GM18909 (cell line): Measurements from ENCODE around the gene OR8G5.
"Not testable (repeated sequence)": the region's sequence is repeated elsewhere in the genome, so short reads cannot be mapped to it uniquely, and the experiment has no call there.

ENCODE experiments used
- ATAC-seq: cut with Tn5 transposase; IDR thresholded peaks from one replicate; pipeline ENCODE4 v1.9.1; 2021; ENCODE audit warnings: mild to moderate bottlenecking; ENCODE audit not compliant: unreplicated experiment, poor library complexity

Gene OR8G5

GRCh38 chr11:124256076-124256475 lies at the start of gene OR8G5:
Gene OR8G5, plus strand, starts transcription at chr11:124256376. Its CDS starts 8,556 bp downstream, at chr11:124264932.
- ATAC-seq, result no peak

GRCh38 chr11:124207102-124207792 lies 48.9 kb upstream of the OR8G5 start:
- no peak for ATAC-seq

- no peak for ATAC-seq
These were observed 46.3 kb upstream of the OR8G5 start for GRCh38 chr11:124209824-124210357.

- no peak for ATAC-seq
These were observed 45.8 kb upstream of the OR8G5 start for GRCh38 chr11:124210421-124210820.

GRCh38 chr11:124211321-124211720 lies 44.9 kb upstream of the OR8G5 start:
- no peak for ATAC-seq

GRCh38 chr11:124214027-124214426 lies 42.1 kb upstream of the OR8G5 start:
- no peak for ATAC-seq

GRCh38 chr11:124219126-124219525 lies 37.0 kb upstream of the OR8G5 start:
- ATAC-seq, result no peak

- ATAC-seq, result no peak
These were observed 33.8 kb upstream of the OR8G5 start for GRCh38 chr11:124222407-124222806.

GRCh38 chr11:124224618-124225423 lies 31.4 kb upstream of the OR8G5 start:
- ATAC-seq, result not testable (repeated sequence)

- no peak for ATAC-seq
These were observed 30.7 kb upstream of the OR8G5 start for GRCh38 chr11:124225471-124225870.

GRCh38 chr11:124233376-124233775 lies 22.8 kb upstream of the OR8G5 start:
- ATAC-seq, result no peak

GRCh38 chr11:124238512-124238911 lies 17.7 kb upstream of the OR8G5 start:
- no peak for ATAC-seq

GRCh38 chr11:124240621-124241397 lies 15.4 kb upstream of the OR8G5 start, which contains the start of gene OR8G1:
Gene OR8G1, plus strand, starts transcription at chr11:124241095. Its CDS starts 8,581 bp downstream, at chr11:124249676.
- no peak for ATAC-seq

- ATAC-seq, result not testable (repeated sequence)
These were observed 6.3 kb upstream of the OR8G5 start for GRCh38 chr11:124249869-124250268.

GRCh38 chr11:124265041-124265440 lies 8.9 kb downstream of the OR8G5 start:
- not testable (repeated sequence) for ATAC-seq

GRCh38 chr11:124270886-124271285 lies 14.7 kb downstream of the OR8G5 start:
- not testable (repeated sequence) for ATAC-seq

- ATAC-seq, result no peak
These were observed 17.8 kb downstream of the OR8G5 start for GRCh38 chr11:124274000-124274399.

GRCh38 chr11:124276081-124276480 lies 19.9 kb downstream of the OR8G5 start:
- ATAC-seq, result no peak

GRCh38 chr11:124277207-124277606 lies 21.0 kb downstream of the OR8G5 start:
- no peak for ATAC-seq

- ATAC-seq, result no peak
These were observed 21.6 kb downstream of the OR8G5 start for GRCh38 chr11:124277804-124278203.
